ENCODE measurements around the gene SDF2. TPM values are rescaled to one million over a fixed set of nuclear protein-coding genes. Genes with fewer than 3 reads are reported as not detected.

The SDF2 gene
- total and polyA plus RNA-seq, 9 of the 15 experiments (the other 6 are each of a cell fraction or from before 2014, with no cell fraction given) = 41.2 to 132 (median 65.6) TPM

DNA sequence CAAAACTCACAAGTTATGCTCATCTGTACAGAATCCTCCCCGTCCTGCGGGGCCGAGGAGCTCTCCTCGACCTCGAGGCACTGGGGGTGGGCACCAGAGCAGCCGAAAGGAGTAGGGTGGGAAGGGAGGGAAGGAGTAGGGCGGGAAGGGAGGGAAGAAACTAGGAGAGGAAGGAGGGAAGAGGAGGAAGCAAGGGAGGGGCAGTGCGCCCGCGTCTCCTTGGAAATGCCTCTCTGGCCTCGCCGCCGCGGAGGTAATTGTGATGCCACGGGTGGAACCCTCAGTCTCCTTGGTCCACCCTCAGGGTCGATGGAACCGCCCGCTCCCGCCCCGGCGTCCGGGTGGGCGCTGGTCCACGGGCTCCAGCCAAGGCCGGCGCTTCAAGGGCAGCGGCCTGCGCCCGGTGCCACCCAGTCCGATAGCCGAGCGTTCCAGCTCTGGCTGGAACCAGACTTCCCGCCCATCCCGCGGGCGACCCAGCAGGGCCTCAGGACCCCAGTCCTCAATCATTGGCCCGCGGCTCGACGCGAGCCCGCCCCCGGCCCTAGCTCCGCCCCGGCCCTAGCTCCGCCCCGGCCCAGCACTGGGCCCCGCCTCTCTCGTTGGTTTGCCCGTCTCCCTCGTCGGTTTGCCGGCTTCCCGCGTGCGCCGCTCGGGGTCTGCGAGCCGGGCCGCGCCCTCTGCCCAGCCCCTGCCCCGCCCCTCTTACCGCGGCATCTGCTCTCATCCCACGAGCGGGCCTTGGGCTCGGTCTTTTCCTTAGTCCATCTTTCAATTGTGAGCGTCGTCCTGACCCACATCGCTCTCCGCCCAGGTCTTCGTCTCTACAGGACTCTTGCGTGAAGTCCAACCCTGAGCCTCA is 49.4 kb upstream of the SDF2 start (continued):
- TF ChIP-seq, protein P1, sequence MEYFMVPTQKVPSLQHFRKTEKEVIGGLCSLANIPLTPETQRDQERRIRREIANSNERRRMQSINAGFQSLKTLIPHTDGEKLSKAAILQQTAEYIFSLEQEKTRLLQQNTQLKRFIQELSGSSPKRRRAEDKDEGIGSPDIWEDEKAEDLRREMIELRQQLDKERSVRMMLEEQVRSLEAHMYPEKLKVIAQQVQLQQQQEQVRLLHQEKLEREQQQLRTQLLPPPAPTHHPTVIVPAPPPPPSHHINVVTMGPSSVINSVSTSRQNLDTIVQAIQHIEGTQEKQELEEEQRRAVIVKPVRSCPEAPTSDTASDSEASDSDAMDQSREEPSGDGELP (CRISPR knock-in tag; IDR thresholded peaks at IDR 0.05; ENCODE audit: borderline replicate concordance) = no peak
- no peak for TF ChIP-seq SNIP1 (IDR thresholded peaks at IDR 0.05; ENCODE audit: low read depth)
- TF ChIP-seq, protein P2, sequence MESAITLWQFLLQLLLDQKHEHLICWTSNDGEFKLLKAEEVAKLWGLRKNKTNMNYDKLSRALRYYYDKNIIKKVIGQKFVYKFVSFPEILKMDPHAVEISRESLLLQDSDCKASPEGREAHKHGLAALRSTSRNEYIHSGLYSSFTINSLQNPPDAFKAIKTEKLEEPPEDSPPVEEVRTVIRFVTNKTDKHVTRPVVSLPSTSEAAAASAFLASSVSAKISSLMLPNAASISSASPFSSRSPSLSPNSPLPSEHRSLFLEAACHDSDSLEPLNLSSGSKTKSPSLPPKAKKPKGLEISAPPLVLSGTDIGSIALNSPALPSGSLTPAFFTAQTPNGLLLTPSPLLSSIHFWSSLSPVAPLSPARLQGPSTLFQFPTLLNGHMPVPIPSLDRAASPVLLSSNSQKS (CRISPR knock-in tag; IDR thresholded peaks at IDR 0.05) = no peak
- TF ChIP-seq KLF13 (tag; IDR thresholded peaks at IDR 0.05; ENCODE audit: borderline replicate concordance, low read depth) = peak; percentile 81; the same call in 1 of the 2 replicates
- TF ChIP-seq ZSCAN29 (IDR thresholded peaks at IDR 0.05) = no peak
- TF ChIP-seq ZNF143 (CRISPR knock-in tag; IDR thresholded peaks at IDR 0.05) = no peak
- peak; percentile 92 for TF ChIP-seq POLR2A (conservative IDR thresholded peaks at IDR 0.05)
- peak in 1 of 2 experiments; percentile 44; a peak in 1 of 4 replicates for TF ChIP-seq TBL1XR1 (IDR thresholded peaks at IDR 0.05; ENCODE audit: low read length in 2 of 2)
- TF ChIP-seq, protein P3, sequence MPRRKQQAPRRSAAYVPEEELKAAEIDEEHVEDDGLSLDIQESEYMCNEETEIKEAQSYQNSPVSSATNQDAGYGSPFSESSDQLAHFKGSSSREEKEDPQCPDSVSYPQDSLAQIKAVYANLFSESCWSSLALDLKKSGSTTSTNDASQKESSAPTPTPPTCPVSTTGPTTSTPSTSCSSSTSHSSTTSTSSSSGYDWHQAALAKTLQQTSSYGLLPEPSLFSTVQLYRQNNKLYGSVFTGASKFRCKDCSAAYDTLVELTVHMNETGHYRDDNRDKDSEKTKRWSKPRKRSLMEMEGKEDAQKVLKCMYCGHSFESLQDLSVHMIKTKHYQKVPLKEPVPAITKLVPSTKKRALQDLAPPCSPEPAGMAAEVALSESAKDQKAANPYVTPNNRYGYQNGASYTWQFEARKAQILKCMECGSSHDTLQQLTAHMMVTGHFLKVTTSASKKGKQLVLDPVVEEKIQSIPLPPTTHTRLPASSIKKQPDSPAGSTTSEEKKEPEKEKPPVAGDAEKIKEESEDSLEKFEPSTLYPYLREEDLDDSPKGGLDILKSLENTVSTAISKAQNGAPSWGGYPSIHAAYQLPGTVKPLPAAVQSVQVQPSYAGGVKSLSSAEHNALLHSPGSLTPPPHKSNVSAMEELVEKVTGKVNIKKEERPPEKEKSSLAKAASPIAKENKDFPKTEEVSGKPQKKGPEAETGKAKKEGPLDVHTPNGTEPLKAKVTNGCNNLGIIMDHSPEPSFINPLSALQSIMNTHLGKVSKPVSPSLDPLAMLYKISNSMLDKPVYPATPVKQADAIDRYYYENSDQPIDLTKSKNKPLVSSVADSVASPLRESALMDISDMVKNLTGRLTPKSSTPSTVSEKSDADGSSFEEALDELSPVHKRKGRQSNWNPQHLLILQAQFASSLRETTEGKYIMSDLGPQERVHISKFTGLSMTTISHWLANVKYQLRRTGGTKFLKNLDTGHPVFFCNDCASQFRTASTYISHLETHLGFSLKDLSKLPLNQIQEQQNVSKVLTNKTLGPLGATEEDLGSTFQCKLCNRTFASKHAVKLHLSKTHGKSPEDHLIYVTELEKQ (CRISPR knock-in tag; IDR thresholded peaks at IDR 0.05) = no peak
- TF ChIP-seq, protein P4, sequence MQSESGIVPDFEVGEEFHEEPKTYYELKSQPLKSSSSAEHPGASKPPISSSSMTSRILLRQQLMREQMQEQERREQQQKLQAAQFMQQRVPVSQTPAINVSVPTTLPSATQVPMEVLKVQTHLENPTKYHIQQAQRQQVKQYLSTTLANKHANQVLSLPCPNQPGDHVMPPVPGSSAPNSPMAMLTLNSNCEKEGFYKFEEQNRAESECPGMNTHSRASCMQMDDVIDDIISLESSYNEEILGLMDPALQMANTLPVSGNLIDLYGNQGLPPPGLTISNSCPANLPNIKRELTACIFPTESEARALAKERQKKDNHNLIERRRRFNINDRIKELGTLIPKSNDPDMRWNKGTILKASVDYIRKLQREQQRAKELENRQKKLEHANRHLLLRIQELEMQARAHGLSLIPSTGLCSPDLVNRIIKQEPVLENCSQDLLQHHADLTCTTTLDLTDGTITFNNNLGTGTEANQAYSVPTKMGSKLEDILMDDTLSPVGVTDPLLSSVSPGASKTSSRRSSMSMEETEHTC (IDR thresholded peaks at IDR 0.05) = no peak
- peak; percentile 83; the same call in 1 of the 2 replicates for TF ChIP-seq PHF8 (IDR thresholded peaks at IDR 0.05; ENCODE audit: borderline replicate concordance, low read length)
- TF ChIP-seq, protein P5, sequence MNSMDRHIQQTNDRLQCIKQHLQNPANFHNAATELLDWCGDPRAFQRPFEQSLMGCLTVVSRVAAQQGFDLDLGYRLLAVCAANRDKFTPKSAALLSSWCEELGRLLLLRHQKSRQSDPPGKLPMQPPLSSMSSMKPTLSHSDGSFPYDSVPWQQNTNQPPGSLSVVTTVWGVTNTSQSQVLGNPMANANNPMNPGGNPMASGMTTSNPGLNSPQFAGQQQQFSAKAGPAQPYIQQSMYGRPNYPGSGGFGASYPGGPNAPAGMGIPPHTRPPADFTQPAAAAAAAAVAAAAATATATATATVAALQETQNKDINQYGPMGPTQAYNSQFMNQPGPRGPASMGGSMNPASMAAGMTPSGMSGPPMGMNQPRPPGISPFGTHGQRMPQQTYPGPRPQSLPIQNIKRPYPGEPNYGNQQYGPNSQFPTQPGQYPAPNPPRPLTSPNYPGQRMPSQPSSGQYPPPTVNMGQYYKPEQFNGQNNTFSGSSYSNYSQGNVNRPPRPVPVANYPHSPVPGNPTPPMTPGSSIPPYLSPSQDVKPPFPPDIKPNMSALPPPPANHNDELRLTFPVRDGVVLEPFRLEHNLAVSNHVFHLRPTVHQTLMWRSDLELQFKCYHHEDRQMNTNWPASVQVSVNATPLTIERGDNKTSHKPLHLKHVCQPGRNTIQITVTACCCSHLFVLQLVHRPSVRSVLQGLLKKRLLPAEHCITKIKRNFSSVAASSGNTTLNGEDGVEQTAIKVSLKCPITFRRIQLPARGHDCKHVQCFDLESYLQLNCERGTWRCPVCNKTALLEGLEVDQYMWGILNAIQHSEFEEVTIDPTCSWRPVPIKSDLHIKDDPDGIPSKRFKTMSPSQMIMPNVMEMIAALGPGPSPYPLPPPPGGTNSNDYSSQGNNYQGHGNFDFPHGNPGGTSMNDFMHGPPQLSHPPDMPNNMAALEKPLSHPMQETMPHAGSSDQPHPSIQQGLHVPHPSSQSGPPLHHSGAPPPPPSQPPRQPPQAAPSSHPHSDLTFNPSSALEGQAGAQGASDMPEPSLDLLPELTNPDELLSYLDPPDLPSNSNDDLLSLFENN (IDR thresholded peaks at IDR 0.05; ENCODE audit: low read depth in 2 of 2, low read length in 2 of 2) = no peak
